Umbilical cord (tissue), 2 donors: ENCODE measurements around the gene JMJD8. TPM values are rescaled to one million over a fixed set of nuclear protein-coding genes. Genes with fewer than 3 reads are reported as not detected.
A peak's percentile ranks its signal among the peaks of the same experiment; 100 is the strongest.

Experiments
- DNase-seq: peaks from one replicate; pipeline ENCODE4 v3.0.0-alpha.2; 2015; ENCODE audit warnings: low spot score
- total RNA-seq: library from RNA; depleted of rRNA; stranded (reverse); fragments of >200 nt; gene quantifications from one replicate; pipeline ENCODE4 v1.2.3, GENCODE V29; 2014; ENCODE audit warnings: low replicate concordance; ENCODE audit not compliant: insufficient read depth

JMJD8 gene
- total RNA-seq, 1 donor from 2014 or later = 20.5 TPM

GRCh38 chr16:662095-662494 lies 22.0 kb downstream of the JMJD8 start:
- no peak for DNase-seq

GRCh38 chr16:661184-661821 lies 22.8 kb downstream of the JMJD8 start:
- no peak for DNase-seq

- DNase-seq = peak; percentile 66
Observed at GRCh38 chr16:660459-661183, 23.5 kb downstream of the JMJD8 start.

GRCh38 chr16:660132-660458 lies 24.0 kb downstream of the JMJD8 start:
- no peak for DNase-seq

GRCh38 chr16:659618-660017 lies 24.5 kb downstream of the JMJD8 start:
- no peak for DNase-seq

DNA sequence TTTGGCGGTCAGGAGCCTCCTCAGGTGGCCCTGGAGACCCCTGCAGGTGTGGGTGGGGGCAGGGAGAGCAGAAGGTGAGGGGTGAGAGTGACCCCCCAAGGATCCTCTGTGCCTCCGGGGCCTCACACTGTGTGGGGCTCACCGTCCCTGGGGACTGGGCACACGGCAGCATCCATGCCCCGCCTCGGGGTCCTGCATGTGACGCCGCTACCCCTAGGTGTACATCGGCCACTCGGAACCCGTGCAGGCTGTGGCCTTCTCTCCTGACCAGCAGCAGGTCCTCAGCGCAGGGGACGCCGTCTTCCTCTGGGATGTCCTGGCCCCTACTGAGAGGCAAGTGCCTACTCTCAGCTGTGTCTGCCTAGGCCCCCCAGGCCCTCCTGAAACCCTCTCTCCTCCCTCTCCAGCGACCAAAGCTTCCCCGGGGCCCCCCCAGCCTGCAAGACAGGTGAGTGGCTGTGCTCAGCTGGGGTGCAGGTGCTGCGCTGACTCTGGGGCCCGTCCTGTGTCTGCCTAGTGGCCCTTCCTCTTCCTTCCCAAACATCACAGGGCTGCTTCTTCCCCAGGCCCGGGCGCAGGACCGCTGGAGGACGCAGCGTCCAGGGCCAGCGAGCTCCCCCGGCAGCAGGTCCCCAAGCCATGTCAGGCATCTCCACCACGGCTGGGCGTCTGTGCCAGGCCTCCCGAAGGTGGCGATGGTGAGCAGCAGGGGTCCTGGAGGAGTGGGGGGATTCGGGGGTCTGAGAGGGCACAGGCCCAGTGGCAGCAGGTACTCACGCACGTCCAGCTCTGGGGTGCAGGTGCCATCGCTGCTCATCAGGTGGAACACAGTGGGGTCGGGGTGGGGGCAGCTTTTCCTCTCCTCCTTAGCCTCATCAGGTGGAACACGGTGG lies 25.2 kb downstream of the JMJD8 start:
- no peak for DNase-seq

GRCh38 chr16:657487-657886 lies 26.6 kb downstream of the JMJD8 start:
- no peak for DNase-seq

- DNase-seq = no peak
Observed at GRCh38 chr16:654034-654433, 30.1 kb downstream of the JMJD8 start.

GRCh38 chr16:652454-653305 lies 31.5 kb downstream of the JMJD8 start:
- DNase-seq = no peak

DNA sequence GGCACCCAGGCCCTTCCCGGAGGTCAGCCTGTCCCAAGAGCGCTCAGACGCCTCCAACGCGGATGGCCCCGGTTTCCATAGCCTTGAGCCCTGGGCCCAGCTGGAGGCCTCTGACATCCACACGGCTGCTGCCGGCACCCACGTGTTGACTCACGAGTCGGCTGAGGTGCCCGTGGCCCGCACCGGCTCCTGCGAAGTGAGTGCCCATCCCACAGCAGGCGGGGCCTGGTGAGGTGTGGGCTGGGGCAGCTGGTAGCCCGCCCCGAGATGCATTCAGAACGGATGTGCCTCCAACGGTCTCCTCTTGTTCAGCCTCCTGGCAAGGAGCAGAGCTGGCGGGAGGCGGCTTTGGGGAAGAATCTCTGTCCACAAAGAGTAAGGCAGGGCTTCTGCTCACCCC lies 32.3 kb downstream of the JMJD8 start:
- no peak for DNase-seq

DNA sequence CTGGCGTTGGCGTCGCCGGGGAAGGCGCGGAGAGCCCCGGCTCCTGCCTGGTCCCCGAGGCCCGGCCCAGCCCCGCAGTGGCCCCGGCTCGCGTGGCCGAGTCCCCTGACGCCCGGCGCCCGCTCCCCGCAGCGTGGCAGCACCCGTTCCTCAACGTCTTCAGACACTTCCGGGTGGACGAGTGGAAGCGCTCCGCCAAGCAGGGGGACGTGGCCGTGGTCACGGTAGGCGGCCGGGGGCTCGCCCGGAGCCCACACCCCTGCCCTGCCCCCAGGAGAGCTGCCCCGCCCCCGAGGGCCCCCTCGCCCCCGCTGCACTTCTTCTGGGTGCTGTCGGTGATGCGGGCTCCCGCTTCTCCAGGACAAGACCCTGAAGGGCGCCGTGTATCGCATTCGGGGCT lies 34.5 kb downstream of the JMJD8 start:
- DNase-seq = no peak

- DNase-seq = peak; percentile 95
Observed at GRCh38 chr16:648781-649589, 35.1 kb downstream of the JMJD8 start, which contains the start of gene WDR90. Gene WDR90 (plus strand): TSS chr16:649365. CDS start chr16:649417, 52 bp downstream.

DNA sequence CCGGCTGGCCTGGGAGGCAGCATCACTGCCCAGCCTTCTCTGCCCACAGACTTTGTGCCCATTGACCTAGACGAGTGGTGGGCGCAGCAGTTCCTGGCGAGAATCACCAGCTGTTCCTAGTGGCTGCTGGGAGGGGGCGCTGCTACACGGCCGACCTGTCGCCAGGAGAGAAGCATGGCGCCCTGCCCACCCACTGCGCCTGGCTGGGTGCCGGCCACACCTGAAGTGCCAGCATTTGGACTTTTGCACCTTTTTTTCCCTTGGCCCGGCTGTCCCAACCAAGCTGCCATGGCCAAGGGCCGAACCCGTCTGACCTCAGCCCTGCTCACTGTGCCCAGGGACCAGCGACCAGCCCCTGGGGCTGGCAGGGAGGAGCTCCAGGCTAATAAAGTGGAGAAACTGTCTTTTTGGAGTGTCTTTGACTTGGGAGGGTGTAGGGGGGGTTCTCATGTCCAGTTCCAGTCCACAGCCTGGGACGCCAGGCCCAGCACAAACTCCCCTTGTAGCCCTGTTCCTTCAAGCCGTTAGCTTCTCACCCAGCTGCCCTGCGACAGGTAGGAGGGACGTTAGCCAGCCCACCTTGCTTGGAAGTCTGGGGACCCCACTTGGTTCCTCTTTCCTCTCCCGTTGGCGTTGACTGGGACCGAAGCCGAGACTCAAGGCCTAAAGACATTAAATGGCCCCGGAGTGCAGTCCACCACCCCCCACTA lies 35.9 kb downstream of the JMJD8 start:
- no peak for DNase-seq

DNA sequence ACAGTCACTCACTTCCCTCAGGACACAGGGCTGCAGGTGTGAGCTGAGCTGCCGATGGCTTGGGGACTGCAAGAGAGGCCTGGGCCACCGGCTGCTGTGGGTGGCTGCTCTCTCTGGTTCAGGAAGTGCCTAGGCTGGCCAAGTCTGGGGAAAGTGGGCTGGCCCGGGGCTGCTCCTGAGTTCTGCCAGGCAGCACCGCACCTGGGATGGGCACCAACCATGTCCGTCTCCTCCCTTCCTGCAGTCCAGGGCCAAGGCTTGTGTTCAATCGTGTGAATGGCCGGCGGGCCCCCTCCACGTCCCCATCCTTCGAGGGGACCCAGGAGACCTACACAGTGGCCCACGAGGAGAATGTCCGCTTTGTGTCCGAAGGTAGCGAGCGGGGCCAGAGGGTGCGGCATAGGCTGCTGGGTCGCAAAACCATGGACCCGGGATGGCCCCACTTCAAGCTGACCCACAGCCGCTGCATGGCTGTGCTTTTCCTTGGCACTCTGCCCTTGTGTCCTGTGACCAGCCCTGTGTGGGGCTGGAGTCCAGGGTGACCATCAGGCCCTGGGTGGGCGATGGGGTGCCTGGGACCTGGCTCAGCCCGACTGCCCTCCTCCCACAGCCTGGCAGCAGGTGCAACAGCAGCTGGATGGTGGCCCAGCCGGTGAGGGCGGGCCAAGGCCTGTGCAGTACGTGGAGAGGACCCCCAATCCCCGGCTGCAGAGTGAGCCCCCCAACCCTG lies 36.8 kb downstream of the JMJD8 start:
- no peak for DNase-seq

GRCh38 chr16:646679-647172 lies 37.4 kb downstream of the JMJD8 start:
- no peak for DNase-seq

- DNase-seq = no peak
Observed at GRCh38 chr16:645852-646678, 38.1 kb downstream of the JMJD8 start.

DNA sequence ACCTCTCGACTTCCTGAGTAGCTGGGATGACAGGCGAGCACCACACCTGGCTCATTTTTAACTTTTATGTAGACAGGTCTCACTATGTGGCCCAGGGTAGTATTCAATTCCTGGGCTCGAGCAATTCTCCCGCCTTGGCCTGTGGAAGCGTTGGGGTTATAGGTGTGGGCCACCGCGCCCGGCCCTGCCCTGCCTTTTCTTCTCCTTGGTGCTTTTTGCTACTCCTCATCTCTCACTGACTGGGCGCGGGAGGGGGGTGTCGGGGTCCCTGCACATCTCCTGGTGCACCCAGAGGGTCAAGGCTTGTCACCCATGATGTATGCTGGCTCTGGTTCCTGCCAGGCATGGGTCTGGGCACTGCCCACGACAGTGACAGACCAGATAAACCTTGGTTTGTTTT lies 39.6 kb downstream of the JMJD8 start:
- DNase-seq = no peak

GRCh38 chr16:643050-643368 lies 41.1 kb downstream of the JMJD8 start:
- DNase-seq = no peak
